HuH-7 (cell line): ENCODE data around the gene AADAC.
"Not testable (repeated sequence)": the region's sequence is repeated elsewhere in the genome, so short reads cannot be mapped to it uniquely, and the experiment has no call there.

Experiments
- DNase-seq: peaks from one replicate; pipeline ENCODE4 v3.0.0; 2011; ENCODE audit warnings: low spot score

AADAC gene

GRCh38 chr3:151798466-151798865 lies 15.4 kb upstream of the AADAC start:
- no peak for DNase-seq

GRCh38 chr3:151800431-151800830 lies 13.5 kb upstream of the AADAC start:
- DNase-seq, result no peak

DNA sequence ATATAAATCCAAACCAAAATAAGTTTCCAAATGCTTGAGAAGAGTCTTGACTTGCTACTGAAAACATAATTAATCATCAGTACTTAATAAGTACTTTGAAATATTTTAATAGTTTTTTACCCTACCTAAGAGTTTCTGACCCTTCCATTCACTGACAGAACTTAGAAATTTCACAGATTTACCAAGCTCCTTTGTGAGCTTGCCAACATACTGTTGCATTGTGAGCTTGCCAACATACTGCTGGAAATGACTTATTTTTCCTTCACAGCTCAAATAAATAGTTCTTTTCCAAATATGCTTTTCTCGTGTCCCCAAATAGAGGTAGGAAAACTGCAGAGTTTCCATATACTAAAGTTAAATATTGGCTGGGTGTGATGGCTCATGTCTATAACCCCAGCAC lies 9.6 kb upstream of the AADAC start:
- no peak for DNase-seq

DNA sequence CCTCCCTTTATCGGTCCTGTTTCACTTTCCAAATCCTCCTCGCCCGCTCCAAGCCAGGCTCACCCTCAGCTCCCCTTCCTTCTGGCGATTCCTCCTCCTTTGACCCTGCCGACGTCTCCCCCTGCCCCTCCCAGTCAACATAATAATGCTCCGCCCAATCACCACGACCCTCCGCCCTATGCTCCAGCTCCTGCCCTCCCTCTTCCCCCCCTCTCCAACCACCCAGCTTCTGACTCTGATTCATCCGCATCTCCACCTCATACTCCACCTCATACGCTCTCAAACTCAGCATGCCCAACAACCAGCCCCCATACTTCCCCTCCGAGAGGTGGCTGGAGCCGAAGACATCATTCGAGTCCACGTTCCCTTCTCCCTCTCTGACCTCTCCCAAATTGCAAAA lies 7.1 kb upstream of the AADAC start:
- DNase-seq, result no peak

DNA sequence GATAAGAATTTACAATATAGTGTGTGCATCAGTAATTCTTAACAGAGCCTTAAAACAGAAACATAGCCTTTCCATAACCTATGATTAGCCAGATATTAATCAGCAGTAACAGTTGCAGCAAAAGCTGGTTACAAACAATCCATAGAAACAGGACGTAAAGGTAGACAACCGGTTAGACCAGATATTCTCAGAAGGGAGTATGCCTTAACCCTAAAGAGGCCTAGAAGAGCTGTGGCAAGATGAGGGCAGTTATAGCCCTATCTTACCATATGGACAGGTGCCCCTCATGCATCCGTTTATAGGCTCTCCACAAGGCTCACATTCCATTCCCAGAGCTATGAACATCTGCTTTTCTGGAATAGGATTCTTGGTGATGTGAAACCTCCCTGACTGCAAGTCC lies 5.0 kb upstream of the AADAC start:
- DNase-seq, result not testable (repeated sequence)

- no peak for DNase-seq
These were observed 2.4 kb upstream of the AADAC start for GRCh38 chr3:151811474-151811873.

DNA sequence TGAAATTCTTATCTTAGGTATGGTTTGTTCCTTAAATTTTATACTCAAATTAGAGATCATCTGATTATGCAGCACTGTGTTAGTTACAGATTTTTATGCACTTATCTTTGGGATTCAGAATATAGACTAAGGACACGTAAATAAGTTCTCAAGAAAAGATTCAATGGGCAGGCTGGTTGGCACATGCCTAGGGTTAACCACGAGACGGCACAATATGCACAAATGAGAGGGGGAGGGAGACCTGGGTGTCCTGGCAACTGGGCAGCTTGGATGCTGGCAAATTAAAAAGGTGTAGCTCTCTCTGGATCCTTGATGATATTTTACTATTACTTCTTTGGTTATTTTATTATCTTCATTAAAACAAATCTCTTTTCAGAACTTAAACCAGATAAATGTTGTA lies 672 bp downstream of the AADAC start:
- no peak for DNase-seq

- peak; percentile 27 for DNase-seq
These were observed 2.2 kb downstream of the AADAC start for GRCh38 chr3:151816091-151816604.

- no peak for DNase-seq
These were observed 3.6 kb downstream of the AADAC start for GRCh38 chr3:151817473-151817872.

DNA sequence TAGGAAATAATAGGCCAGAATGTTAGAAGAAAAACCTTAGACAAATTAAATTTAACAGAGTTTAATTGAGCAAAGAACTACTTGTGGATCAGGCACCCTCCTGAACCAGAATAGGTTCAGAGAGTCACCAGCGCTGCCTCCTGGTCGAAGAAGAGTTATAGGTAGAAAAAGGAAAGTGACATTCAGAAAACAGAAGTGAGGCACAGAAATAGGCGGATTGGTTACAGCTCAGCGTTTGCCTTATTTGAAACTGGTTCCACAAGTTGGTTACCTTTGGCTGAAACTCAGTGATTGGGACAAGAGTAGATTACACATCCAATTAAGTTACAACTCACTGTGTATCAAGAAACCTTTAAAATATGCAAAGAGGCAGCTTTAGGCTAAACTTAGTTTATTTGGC lies 4.4 kb downstream of the AADAC start:
- DNase-seq, result no peak

DNA sequence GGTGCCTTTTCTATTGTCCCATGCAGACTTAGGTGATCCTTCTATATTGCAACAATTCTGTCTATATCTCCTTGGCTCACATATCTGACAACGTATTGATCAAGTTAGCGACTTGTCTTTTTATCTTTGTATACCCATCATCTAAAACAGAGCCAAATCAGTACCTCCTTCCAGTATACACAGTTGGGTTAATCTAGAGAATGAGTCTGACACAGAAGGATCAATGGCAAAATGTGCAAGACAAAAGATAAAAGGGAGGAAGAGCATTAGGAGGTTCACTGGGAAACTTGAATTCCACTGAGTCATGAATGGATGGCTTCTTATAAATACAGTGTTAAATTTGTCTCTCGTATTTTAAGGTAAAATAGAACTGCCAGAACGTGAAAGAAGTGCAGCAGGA lies 6.0 kb downstream of the AADAC start:
- DNase-seq, result no peak

DNA sequence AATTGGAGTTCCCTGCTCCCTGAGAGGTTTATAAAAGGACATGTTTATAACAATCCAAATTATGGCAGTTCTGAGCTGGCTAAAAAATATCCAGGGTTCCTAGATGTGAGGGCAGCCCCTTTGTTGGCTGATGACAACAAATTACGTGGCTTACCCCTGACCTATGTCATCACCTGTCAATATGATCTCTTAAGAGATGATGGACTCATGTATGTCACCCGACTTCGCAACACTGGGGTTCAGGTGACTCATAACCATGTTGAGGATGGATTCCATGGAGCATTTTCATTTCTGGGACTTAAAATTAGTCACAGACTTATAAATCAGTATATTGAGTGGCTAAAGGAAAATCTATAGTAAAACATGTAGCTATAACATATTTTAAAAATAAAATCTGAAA lies 13.9 kb downstream of the AADAC start:
- no peak for DNase-seq

DNA sequence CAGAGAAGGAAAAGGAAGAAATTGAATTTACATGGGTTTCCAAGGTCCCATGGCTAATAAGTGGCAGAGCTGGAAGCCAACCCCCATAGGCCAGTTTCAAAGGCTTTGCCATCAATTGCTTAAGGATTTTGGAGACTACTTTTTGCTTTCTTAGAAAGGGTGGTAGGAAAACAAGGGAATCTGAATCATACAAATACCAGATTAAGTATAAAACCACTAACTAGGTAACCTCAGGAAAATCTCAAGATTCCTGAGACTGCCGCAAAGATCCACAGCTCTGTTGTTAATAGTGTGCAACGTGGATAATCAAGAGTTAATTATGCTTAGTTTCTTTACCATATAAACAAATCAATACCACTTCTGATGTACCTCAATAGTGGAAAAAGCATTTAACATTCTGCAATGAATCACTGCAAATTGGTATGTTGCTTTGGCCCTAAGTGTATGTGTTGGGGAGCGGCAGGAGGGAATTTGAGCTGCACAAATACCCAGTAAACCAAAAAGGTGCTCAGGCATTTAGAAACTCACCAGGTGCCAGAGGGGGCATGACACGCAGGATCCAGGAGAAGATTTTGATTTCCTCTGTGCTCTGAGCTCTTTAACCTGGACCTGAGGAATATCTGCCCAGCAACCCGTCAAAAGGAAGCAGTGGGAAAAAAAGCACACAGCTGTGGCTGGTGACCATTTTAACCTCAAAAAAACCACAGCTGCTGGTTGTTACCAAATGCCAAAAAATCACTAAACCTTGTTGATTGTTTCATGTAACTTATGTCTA lies 22.0 kb downstream of the AADAC start:
- DNase-seq, result no peak

DNA sequence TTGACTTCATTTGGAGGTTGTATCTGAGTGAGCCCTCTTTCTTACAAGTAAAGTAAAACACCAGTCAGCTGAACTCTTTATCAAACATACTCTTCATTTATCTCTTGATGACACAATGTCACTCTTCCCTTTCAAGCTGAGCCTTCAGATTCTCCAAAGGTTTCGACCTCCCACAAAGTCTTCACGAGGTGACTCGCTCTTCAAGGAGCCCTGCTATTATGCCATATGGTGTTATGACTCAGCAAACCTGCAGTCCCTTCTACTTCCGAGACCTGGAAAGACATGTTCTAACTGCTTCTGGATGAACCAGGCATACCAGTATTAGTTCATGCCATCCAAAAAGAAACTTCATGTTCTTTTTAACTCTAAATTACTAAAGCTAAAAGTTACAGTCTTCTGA lies 23.1 kb downstream of the AADAC start:
- no peak for DNase-seq

DNA sequence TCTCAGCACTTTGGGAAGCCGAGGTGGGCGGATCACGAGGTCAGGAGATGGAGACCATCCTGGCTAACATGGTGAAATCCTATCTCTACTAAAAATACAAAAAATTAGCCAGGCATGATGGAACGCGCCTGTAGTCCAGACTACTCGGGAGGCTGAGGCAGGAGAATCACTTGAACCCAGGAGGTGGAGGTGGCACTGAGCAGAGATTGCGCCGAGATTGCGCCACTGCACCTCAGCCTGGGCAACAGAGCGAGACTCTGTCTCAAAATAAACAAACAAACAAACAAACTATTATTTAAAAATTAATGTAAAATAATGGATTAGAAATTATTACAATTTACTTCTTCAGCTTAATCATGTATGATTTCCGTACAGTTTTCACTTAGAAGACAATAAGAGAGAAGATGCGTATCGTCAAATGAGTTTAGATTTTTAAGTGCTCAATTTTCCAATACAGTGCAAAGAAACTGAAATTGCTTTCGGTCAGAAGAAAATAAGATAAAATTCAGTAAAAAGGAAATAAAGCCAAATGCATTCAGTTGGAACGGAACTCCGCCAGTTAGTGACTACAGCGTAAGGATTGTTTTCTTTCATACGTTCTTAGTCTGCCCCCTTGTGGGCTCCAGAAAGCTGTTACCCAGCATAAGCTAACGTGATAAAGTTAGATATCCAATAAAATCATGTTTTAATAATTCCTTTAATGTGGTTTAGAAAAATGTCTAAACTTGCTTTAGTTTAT lies 24.8 kb downstream of the AADAC start:
- peak; percentile 16 for DNase-seq

GRCh38 chr3:151839313-151839631 lies 25.4 kb downstream of the AADAC start:
- no peak for DNase-seq

GRCh38 chr3:151841801-151842200 lies 27.9 kb downstream of the AADAC start:
- DNase-seq, result no peak

DNA sequence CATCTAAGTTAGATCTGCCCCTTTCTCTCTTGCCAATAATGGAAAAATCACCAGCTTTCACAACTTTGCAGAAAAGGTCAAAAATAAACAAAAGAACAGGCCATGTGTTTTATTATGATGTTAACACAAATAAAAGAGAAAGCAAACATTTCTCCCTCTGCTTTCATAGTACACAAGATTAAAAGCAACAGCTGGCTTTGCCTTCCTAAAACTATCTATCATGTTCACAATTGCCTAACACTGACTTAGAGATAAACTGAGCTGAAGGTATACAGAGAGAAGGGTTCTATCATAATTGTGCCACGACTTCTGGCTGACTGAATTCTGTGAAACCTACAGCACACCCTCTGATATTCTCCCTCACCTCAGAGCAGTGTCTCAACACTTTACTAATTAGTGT lies 29.4 kb downstream of the AADAC start:
- DNase-seq, result no peak

DNA sequence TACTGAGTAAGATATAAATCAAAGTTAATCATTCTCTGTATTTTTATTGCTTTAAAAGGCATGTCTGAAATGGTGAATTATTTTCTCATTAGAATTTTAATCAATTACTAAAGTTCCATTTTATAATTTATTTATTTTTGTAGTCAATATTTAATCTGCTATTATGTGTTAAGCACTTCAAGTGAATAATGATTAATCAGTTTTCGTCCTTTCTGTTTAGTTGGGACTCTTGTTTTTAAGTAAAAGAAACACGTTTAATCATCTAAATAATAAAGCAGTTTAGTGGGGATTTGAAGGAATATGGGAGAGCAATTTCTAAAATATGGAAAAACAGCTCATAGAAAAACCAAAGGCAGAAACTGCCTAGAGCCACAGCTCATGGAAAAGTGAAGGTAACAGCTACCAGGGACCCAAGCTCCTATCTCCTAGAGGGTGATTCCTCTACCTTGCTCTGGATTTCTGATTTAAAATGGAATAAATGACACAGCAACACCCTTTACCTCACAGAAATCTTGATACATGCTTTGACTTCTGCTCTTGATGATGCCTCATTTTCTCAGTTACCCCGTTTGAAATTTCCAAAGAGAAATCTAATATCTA lies 31.5 kb downstream of the AADAC start:
- no peak for DNase-seq

DNA sequence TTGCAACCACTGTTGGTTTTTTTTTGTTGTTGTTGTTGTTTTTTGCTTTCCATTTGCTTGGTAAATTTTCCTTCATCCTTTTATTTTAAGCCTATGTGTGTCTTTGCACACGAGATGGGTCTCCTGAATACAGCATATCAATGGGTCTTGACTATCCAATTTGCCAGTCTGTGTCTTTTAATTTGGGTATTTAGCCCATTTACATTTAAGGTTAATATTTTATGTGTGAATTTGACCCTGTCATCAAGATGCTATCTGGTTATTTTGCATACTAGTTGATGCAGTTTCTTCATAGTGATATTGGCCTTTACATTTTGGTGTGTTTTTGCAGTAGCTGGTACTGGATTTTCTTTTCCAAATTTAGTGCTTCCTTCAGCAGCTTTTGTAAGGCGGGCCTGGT lies 36.1 kb downstream of the AADAC start:
- DNase-seq, result not testable (repeated sequence)

GRCh38 chr3:151852074-151852811 lies 38.3 kb downstream of the AADAC start:
- DNase-seq, result no peak

DNA sequence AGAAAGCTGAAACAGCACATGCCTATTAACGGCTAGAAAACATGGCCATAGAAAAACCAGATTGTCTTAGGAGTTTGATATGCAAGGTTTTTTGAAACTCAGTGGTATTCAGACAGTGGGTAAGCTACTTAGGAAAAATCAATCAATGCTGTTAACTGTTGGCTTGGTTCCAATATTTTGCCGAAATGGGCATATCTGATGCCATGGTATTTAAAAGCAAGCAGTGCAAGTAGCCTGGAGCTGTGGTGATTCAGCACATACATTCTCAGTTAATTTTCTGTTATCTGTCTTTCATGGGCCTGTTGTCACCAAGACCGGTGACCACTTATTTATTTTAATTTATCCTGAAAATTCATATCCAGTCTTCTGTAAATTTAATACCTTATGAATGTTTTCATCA lies 42.2 kb downstream of the AADAC start:
- DNase-seq, result no peak

DNA sequence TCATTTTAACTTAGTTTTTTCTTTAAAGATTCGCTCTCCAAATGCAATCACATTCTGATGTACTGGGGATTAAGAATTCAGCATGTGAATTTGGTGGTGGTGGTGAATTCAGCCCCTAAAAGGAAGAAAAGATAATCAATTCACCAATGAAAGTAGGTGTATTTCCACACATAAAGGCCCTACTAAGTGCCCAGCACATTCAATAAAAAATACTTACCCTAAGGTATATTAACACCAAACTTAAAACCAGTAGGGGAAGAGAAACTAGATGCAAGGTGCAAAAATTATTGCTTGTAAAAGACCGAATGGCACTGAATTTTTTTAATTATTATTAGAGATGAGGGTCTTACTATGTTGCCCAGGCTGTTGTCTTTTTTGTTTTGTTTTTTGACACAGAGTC lies 42.7 kb downstream of the AADAC start:
- no peak for DNase-seq
